GM12864 (cell line): ENCODE data around the gene RASSF7.

Experiments used
- DNase-seq: peaks from one replicate; pipeline ENCODE4 v3.0.0-alpha.2; 2011; ENCODE audit warnings: low read depth
- H3K4me3 ChIP-seq: 2 replicates; pipeline ENCODE4 v1.5.1; 2011; ENCODE audit warnings: mild to moderate bottlenecking, low read depth, low read length, control low read depth
- TF ChIP-seq, protein P1 (sequence below): IDR thresholded peaks from 2 replicates; pipeline ENCODE4 v1.5.1; 2011; ENCODE audit warnings: low read depth, mild to moderate bottlenecking, moderate library complexity, low read length, control low read depth, inconsistent platforms; ENCODE audit errors: missing control alignments

The RASSF7 gene

DNA sequence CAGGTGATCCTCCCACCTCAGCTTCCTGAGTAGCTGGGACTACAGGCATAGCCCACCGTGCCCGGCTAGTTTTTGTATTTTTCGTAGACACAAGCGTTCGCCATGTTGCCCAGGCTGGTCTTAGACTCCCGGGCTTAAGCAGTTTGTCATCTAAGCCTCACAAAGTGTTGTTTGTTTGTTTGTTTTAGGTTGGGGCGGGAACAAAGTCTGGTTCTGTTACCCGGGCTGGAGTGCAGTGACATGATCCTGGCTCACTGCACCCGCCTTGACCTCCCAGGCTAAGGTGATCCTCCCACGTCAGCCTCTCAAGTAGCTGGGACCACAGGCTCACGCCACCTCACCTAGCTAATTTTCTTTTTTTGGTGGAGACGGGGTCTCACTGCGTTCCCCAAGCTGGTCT, 42.4 kb downstream of the RASSF7 start:
- H3K4me3 ChIP-seq, result no peak overlapping the region
- DNase-seq, result no peak
- TF ChIP-seq, protein P1, sequence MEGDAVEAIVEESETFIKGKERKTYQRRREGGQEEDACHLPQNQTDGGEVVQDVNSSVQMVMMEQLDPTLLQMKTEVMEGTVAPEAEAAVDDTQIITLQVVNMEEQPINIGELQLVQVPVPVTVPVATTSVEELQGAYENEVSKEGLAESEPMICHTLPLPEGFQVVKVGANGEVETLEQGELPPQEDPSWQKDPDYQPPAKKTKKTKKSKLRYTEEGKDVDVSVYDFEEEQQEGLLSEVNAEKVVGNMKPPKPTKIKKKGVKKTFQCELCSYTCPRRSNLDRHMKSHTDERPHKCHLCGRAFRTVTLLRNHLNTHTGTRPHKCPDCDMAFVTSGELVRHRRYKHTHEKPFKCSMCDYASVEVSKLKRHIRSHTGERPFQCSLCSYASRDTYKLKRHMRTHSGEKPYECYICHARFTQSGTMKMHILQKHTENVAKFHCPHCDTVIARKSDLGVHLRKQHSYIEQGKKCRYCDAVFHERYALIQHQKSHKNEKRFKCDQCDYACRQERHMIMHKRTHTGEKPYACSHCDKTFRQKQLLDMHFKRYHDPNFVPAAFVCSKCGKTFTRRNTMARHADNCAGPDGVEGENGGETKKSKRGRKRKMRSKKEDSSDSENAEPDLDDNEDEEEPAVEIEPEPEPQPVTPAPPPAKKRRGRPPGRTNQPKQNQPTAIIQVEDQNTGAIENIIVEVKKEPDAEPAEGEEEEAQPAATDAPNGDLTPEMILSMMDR, result no peak

DNA sequence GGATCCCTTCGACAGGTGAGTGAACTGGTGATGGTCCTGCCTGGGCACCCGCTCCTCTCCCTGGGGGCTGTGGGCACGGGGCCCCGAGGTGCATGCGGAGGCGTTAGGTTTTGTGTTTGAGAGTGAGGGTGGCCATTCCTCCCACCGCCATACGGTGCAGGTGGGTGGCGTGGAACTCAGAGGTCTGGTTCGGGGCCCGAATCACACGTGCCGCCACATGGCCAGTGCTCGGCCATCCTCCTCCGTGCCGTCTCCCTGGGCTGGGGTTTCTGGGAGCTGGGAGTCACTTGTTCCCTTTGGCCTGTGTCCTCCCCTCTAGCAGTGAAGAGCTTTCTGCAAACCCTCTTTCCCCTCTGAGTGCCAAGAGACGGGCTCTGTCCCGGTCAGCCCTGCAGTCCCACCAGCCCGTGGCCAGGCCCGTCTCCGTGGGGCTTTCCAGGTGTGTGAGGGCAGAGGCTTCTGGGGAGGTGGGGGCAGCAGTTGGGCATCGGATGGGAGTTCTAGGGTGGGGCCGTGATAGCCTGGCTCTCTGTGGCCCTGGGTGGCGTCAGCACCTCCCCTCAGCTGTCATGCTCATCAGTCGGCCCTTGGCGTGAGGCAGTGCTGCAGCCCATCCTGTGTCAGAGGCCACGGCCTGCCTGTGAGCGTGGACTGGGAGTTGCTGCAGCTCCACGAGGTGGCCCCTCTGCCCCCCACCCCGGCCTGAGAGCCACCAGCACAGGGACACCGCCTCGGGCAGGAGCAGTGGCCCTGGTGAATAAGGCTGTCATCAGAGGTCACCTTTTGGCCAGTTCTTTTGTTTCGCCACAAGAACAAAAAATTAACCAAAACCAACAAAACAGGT, 44.7 kb downstream of the RASSF7 start:
- TF ChIP-seq, protein P1, result no peak
- no peak for DNase-seq
- no peak overlapping the region for H3K4me3 ChIP-seq

DNA sequence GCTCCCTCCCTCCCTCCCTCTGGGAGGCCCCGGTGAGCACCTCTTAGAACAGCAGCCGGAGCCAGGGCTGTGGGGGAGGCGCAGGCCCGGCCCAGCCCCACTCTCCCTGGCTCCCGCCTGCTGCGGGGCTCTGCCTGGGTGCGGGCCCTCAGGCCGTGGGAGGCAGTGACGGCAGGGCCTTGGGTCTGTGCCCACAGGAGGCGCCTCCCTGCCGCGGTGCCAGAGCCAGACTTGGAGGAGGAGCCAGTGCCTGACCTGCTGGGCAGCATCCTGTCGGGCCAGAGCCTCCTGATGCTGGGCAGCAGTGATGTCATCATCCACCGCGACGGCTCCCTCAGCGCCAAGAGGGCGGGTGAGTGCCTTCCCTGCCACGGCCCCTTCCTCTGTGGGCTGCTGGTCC, 45.5 kb downstream of the RASSF7 start:
- no peak overlapping the region for H3K4me3 ChIP-seq
- TF ChIP-seq, protein P1, result no peak
- DNase-seq, result no peak

DNA sequence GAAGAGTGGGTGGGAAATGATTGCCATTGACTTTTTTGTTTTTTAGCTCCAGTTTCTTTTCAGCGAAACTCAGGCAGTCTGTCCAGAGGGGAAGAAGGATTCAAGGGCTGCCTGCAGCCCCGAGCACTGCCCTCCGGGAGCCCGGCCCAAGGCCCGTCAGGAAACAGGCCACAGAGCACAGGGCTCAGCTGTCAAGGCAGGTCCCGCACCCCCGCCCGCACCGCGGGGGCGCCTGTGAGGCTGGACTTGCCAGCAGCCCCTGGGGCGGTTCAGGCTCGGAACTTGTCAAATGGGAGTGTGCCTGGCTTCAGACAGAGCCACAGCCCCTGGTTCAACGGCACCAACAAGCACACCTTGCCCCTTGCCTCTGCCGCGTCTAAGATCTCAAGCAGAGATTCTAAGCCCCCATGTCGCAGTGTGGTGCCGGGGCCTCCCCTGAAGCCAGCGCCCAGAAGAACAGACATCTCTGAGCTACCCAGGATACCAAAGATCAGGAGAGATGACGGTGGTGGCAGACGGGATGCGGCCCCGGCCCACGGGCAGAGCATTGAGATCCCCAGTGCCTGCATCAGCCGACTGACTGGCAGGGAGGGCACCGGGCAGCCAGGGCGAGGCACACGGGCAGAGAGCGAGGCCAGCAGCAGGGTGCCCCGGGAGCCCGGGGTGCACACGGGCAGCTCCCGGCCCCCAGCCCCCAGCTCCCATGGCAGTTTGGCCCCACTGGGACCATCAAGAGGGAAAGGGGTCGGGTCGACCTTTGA, 46.4 kb downstream of the RASSF7 start:
- no peak for DNase-seq
- H3K4me3 ChIP-seq, result no peak overlapping the region
- TF ChIP-seq, protein P1, result no peak

DNA sequence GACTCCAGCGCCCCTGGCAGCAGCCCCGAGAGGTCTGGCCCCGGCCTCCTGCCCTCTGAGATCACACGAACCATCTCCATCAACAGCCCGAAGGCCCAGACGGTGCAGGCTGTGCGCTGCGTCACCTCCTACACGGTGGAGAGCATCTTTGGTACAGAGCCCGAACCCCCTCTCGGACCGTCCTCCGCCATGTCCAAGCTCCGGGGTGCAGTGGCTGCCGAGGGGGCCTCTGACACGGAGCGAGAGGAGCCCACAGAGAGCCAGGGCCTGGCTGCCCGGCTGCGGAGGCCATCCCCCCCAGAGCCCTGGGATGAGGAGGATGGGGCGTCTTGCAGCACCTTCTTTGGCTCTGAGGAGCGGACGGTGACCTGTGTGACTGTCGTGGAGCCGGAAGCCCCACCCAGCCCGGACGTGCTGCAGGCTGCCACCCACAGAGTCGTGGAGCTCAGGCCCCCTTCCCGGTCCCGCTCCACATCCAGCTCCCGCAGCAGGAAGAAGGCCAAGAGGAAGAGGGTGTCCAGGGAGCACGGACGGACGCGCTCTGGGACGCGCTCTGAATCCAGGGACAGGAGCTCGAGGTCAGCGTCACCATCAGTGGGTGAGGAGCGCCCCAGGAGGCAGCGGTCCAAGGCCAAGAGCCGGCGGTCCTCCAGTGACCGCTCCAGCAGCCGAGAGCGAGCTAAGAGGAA, 47.3 kb downstream of the RASSF7 start:
- no peak for DNase-seq
- TF ChIP-seq, protein P1, result no peak
- H3K4me3 ChIP-seq, result no peak overlapping the region

DNA sequence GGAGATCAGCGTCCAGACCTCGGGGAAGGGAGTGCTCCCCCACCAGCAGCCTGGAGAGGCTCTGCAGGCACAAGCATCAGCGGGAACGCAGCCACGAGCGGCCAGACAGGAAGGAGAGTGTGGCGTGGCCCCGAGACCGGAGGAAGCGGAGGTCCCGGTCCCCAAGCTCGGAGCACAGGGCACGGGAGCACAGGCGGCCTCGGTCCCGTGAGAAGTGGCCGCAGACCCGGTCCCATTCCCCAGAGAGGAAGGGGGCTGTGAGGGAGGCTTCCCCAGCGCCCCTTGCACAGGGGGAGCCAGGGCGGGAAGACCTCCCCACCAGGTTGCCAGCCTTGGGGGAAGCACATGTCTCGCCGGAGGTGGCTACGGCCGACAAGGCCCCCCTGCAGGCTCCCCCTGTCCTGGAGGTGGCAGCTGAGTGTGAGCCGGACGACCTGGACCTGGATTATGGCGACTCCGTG, 48.1 kb downstream of the RASSF7 start:
- H3K4me3 ChIP-seq, result no peak overlapping the region
- DNase-seq, result no peak
- TF ChIP-seq, protein P1, result no peak
